GM18861 (cell line): ENCODE measurements around the gene P2RY6.

Experiments used
- ATAC-seq: cut with Tn5 transposase; IDR thresholded peaks from one replicate; pipeline ENCODE4 v1.9.1; 2021; ENCODE audit not compliant: unreplicated experiment

Gene P2RY6

DNA sequence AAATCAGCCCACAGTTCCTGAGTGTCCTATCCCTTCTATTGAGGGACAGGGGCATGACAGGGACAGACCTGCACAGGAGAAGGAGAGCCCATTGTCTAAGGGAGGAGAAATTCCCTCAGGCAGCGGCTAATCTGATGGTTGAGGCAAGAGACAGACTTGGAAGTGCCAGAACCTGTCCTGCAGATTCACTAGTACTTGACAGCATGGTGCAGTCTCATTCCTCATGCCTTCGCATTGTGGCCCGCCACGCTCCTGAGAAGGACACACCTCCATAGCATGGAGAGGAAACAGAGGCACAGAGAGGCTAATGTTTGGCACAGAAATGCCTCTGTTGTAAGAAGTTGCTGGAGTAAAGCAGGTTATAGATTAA is 3.2 kb downstream of the P2RY6 start:
- no peak for ATAC-seq

DNA sequence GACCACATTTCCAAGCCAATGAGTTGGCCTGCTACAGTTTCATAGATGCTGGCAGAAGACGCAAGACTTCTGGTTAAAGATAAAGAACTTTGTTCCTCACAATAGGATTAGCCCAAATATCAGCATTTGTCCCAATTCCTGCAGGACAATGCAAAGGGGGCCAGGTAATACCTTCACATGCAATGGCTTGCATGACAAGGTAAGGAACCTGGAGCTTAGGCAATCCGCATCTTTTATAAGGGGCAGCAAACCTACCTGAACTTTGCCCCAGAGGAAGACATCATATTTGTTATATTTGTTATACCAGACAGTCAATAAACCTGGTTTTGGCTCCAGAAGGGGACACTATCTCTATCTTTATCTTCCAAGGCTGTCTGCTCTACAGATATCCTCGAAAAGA is 5.3 kb downstream of the P2RY6 start:
- no peak for ATAC-seq

DNA sequence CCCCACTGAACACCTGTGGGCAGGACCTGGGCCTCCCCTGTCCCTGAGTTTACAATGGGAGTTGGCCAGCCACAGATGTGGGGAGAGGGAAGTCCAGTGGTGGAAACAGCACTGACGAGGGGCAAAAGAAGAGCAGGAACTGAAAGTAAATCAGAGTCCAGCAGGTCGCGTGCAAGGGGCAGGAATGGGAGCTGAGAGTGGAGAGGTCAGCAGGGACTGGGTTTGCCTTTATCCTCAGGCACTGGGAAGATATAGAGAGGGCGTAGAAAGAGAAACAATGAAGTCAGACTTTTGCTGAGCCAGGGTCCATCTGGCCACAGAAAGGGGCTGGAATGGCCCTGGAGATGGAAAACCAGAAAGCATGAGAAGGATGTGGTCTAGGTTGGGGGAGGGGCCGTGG is 8.5 kb downstream of the P2RY6 start:
- ATAC-seq: no peak

DNA sequence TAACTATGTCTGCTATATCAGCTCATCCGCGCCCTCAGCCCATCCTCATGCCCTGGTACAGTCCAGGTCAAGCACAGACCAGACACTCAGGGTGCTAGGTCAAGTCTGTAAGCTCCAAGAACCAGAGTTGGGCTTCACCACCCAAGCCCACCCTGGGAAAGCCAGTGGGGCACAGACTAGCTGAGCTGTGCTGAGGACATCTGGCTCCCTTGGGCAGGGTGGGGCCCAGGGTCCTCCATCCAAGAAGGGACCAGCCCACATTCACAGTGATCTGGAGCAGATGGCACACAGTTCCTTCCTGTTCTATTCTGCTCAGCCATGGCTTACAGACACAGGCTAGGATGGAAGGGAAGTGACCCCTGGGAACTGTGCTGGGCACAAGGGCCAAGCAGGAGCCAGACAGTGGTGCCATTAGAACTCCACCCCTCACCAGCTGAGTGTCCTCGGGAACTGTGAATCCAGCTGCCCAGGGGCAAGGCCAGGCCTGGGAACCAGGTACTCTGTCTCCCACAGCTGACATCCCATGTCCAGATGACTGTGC is 9.1 kb downstream of the P2RY6 start:
- ATAC-seq: no peak

DNA sequence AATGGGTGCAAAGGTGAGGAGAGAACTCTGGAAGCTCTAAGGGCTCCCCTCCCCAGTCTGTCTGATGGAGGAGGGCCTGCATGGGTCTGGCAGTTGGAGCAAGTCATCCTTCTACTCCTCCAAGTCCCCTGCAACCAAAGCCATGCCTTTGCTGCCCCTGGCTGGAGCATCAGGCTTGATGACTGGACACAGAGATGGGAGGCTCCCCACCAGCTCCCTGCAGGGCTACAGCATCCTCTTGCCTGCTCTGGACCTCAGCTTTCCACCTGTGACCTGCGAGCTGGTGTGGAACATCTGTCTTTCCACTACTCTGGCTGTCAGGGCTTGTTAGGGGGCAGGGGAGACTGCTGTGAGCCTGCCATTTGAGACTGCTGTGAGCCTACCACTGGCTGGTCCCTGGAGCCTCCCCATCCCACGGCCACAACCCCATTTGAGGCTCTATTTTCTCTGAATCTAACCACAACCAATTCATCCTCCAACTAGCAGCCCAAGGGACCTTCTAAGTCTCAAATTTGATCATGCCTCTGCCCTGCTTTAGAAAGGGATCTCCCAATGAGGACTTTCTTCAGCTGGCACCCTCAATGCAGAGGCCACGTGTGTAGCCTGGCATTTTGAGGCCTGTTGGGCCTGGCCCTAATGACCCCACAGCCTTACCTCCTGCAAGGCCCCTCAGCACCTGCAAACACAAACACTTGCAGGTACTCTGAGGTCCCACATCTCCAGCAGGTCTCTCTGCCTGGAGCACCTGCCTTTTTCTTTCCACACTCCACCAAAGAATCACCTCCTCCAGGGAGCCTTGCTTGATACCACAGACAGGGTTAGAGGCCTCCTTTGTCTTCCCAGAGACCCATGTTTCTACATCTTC is 9.9 kb downstream of the P2RY6 start:
- no peak for ATAC-seq

DNA sequence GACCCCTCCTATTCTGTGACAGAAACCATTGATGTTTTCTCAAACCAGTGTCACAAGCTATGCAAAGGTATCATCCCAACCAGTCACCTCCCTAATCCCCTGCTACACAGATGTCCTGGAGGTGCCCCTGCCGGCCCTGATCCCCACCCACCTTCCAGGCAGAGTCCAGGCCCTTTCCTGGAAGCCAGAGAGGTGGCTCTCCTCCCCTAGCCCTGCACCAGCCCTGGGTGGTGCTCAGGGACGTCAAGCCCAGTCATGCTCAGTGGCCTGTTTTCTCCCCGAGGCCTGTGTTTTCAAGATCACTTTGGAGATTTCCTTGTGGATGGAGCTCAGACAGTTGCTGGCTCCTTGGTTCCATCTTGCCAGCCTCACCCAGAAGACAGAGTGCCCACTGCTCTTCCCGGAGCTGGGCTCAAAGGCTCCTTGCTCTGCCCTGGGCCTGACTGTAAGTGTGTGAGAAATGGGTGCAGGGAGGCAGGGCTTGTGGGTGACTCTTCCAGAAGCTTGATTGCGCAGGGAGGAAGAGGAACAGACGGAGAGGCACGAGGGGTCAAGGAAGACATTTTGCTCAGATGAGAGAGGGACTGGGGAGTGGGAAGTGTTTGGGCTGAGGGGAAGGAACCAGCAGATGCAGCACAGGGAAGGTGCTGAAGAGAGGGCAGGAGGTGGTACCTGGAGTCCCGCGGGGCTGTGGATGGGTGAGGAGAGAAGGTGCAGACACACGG is 11.3 kb downstream of the P2RY6 start:
- no peak for ATAC-seq

DNA sequence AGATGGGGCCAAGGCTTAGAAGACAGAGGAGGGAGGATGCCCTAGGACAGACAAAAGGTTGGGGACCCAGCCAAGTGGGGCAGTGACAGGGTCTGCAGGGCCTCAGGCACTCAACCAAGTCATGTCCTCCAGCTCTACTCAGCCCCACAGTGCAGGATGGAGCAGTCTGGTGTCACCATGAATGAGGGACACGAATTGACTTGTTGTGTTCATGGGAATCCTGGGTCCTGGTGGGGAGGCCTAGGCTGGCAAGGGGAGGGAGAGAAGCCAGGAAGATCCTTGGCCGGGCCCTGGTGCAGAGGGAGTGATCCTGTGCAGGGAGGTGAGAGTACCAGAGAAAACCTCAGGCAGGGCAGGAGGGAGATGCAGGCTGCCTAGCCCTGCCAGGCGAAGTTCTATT is 12.0 kb downstream of the P2RY6 start:
- ATAC-seq: no peak

DNA sequence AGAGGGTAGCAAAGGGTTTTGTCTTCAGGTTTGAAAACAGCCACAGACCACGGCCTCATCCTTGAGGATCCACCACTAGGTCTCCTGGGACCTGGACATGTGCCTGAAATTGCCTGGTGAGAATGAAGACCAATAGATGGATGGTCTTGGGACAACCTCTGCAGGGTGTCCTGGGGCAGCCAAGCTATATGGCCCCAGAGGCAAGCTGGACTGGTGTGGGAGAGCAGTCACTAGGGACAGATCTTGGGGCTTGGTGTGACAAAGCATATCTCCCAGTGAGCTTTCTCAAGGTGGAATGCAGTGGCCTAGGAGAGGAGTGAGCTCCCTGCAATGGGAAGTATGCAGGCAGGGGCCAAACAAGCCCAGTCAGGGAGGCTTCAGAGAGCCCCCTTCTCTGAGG is 13.6 kb downstream of the P2RY6 start:
- ATAC-seq: no peak

DNA sequence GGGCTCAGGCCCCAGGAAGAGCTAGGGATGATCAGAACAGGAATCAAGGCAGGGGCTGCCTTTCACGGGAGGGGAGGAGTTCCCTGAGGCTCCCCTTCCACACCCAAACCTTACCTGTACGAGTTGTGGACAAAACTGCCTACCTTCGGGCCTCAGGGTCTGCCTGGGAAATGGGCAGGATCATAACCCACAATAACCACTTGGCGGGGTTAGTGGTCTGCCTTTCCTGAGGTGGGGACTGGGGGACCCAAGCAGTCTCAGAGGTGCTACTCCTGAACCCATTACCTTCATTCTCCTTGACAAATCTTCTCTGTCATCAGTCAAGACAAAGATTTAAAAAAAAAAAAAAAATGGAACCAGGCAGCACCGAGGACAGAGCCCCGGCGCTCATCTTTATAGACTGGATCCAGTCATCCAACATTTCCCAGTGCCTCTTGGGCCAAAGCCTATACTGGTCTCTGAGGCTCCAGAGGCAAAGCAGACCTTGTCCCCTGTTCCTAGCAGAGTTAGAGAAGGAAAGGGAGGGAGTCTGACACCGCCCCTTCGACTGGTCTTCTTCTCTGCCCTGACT is 14.2 kb downstream of the P2RY6 start:
- no peak for ATAC-seq

DNA sequence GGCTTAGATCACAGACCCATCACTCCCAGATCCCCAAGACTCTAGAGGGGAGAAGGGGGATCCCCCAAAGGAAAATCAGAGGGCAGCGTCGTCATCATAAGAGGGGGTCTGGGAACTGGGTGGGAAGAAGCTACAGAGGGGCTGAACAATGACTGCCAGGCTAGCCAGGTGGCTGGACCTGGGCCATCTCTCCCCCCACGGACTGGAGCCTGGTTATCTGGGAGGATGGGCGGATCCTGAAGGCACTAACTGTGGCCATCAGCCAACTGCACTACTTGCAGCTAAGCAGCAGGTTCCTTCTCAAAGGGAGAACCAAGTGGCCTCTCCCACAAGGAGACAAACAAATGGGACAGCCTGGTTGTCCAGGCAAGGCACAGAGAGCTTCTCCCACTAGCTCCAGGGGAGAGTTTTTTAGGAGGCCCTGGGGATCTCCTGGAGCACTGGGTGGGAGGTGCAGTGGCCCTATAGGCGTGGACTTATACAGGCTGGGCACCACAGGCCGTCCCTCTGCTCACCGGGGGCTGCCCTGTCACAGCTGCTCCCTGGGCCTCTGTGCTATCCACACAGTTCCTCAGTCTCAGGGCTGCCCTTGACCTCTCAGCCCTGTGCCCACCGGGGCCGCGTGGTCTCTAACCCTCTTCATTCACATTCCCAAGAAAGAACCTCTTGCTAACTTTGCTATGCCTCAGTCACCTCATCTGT is 15.4 kb downstream of the P2RY6 start:
- ATAC-seq: no peak

DNA sequence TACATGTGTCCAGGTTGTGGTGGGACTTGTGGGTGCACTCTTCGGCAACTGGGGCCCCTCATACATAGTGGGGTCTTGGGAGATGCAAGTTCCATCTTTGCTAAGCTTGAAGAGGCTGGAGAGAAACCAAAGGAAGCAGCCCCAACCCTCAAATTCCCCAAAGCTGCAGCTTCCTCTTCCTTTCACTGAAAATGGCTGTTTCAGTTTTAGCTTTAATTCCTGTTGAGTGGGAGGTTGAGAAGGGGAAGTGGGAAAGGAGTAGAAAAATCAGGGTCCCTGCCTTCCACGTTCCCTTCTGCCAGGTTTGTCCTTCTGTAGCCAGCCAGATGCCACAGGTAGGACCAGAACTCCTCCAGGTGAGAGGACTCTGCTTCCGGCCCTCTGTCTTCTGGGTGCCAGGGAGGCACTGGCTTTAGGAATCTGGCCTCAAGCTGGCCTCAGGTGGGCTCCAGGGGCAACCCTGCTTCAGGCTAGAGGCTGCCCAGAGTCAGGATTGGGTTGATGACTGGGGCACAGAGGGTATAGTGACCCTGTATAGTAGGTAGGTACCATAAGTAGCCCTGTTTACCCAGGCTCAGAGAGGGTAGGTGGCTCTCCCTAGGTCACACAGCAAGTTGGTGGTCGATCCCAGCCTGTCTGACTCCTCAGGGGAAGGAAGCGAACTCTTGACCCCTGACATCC is 16.2 kb downstream of the P2RY6 start:
- ATAC-seq: no peak

DNA sequence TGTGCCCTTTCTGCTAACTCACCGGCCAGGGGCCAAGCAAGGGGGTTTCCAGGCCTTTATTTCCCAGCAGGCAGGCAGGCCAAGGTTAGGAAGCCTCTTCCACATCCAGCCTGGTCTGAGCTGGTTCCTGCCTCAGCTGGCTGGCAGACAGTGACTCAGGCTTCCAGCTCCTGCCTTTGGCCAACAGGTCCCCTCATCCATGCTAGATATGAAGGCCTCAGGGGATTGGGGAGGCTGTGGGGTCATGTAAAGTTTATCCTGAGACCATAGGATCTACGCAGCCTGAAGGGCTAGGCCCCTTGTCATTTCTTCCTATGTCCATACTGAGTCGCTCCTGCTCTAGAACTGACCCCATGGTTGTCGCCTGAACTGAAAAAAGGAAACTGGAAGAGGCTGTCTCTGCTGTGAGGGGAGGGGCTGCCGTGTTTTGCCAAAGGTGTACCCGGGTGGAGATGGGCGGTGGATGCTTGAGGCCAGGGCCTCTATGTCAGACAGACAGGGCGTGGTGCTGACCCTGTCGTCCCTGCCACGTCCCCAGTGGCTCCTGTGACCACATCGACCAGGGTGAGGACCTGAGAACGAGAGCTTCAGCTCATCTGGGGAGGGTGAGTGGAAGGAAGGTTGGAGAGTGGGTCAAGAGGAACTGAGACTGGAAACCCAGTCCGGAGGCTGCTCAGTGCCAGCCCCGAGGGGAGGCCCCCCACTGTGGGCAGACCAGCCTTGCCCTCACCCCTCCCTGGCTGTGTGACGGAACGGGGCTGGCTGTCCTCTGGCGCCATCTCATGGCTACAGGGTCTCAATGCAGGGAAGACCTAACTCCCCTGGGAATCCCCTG is 17.0 kb downstream of the P2RY6 start:
- no peak for ATAC-seq

DNA sequence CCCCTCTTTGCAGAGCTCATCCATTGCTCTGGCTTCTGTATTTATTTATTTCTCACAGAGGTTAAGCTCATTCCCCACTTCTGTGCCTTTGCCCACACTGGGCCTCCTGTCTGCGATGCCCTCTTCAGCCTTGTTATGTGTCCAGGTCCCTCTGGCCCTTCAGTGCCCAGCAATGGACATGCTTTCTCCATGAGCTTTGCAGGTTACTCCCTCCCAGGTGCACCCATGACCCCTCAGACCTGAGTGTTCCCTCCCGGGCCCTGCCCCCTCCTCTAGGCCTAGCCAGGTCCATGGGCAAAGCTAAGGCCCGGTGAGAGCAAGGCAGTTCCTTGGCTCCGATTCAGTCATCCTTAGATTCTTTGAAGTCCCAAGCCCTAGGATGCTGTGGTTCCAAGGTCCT is 18.4 kb downstream of the P2RY6 start:
- no peak for ATAC-seq

DNA sequence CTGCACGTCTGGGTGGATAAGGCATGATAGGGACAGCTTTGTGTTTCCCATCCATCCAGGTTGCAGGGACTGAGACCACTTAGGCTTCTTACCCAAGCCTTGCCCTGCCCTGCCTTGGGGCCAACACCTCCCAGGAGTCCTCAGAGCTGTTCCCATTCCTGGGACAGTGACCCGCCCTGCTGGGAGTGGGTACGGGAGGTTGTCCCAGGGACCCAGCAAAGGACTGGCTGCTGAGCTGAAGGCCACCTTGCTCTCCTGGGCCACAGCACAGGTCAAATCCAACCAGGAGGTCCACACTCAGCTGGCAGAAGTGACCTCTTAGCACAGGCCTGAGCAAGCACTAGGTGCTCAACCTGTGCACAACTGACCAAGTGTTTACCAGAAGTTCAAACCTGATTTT is 19.1 kb downstream of the P2RY6 start:
- ATAC-seq: no peak

DNA sequence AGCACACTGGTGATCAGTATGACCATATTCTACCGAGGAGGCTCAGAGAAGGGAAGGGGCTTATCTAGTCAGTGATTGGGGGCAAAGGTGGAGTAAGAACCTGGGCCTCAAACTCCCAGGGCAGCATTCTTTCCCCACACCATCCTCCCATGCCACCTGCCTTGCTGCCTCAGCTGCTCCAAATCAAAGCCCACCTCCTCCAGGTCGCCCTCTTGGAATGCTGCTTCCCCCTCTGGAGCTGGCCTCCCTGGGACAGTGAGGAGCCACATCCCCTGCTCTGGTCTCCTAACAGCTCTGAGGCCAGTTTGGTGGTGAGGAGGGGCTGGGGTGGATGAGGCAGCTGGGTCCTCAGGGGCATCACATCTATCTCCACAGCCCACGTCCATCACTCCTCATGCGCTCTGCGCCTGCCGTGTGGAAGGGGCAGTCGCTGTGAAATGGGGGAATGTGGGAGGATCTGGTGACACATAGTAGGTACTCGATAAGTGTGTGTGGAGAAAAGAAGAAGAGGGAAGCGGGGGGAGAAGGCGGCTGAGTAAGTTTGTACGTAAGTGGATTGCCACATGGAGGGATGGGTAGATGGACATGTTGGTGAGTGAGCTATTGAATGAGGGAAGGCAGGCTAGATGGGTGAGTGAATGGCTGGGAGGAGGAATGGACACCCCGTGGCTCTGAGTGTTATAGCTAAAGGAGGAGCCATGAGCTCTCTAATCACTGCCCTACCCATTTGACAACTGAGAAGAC is 19.8 kb downstream of the P2RY6 start:
- no peak for ATAC-seq

DNA sequence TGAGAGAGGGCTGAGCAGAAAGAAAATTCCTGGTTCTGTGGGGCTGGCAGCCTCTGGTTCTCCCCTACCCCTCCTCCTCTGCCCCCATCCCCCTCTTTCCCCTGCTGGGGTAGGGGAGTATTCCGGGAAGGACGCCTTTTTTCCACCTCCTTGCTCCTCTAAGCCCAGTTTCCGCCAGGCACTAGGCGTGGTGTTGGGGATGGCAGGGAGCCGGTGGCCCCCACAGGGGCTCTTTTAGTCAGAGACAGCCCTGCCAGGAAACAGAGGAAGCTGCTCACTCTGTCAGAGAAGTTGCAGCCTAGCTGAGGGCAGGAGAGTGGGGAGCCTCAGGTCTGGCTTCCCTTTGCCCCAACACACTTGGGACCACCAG is 20.4 kb downstream of the P2RY6 start:
- ATAC-seq: no peak

DNA sequence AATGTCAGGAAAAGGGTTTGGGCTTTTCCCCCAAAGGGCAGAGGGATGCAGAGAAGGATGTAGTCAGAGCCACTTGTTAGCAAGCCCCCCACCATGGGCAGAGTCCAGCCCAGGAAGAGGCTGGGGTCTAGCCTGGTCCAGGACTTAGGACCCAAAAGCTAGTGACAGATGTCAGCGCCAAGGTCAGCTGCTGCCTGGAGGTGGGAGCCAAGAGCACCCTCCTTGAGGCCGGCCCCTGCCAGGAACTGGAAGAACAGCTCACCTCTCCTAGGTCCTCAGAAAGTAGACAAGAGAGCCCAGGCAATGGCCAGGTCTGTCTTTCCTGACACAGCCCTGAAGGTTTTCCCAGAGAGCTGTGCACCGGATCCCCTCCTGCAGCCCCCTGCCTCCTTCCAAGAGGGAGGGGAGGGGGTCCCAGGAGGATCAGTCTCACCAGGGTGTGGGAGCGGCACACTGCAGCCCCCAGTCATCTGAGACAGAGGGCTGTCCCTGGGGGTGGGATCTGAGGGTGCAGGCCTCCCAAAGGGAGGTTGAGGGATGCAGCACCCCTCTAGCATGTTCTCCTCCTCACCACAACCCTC is 21.3 kb downstream of the P2RY6 start:
- no peak for ATAC-seq

DNA sequence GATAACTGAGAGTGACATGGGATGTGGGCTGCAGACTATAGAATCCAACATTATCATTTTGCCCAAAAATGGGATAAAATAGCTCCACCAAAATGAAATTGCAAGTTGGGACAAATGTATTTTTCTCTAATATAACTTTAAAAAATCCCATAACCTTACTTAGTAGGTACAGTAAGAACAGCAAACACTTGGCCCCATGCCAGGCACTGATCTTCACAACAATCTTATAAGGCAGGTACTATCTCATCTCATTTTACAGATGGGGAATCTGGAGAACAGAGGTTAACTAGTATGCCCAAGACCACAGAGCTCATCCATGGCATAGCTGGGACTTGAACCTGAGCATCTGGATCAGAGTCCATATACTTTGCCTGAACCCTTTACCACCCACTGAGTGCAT is 22.5 kb downstream of the P2RY6 start:
- no peak for ATAC-seq
